ENCODE measurements around the gene ADAMTS13. TPM values are rescaled to one million over a fixed set of nuclear protein-coding genes. Genes with fewer than 3 reads are reported as not detected.

Gene ADAMTS13
- total RNA-seq, 1 donor from 2014 or later = 17.8 TPM

GRCh38 chr9:133472753-133473378, 50.7 kb downstream of the ADAMTS13 start:
- Mint-ChIP-seq H3K4me3 (ENCODE audit: low read depth) (no peak overlapping the region), H3K27me3 (peaks cover 2% of the 10 kb centered on the region), H3K9me3 (ENCODE audit: low read depth) (no peaks in the 10 kb centered on the region), H3K27ac (no peak overlapping the region), H3K36me3 (ENCODE audit: insufficient read depth) (no peaks in the 10 kb centered on the region), H3K4me1 (ENCODE audit: low read depth) (no peaks in the 10 kb centered on the region)
- DNase-seq (ENCODE audit: low spot score, unreplicated experiment) = no peak
- no peak for TF ChIP-seq CTCF (IDR thresholded peaks at IDR 0.05; ENCODE audit: unreplicated experiment)

- no peak overlapping the region for H3K4me3 Mint-ChIP-seq (ENCODE audit: low read depth)
- no peak for DNase-seq (ENCODE audit: low spot score, unreplicated experiment)
- no peak for TF ChIP-seq CTCF (IDR thresholded peaks at IDR 0.05; ENCODE audit: unreplicated experiment)
- no peaks in the 10 kb centered on the region for H3K9me3 Mint-ChIP-seq (ENCODE audit: low read depth)
- no peak overlapping the region for H3K27ac Mint-ChIP-seq
- no peaks in the 10 kb centered on the region for H3K36me3 Mint-ChIP-seq (ENCODE audit: insufficient read depth)
- H3K27me3 Mint-ChIP-seq = peaks cover 3% of the 10 kb centered on the region
- H3K4me1 Mint-ChIP-seq (ENCODE audit: low read depth) = no peaks in the 10 kb centered on the region
These were observed 51.6 kb downstream of the ADAMTS13 start for GRCh38 chr9:133473743-133474142.

GRCh38 chr9:133474215-133474614, 52.0 kb downstream of the ADAMTS13 start:
- Mint-ChIP-seq H3K4me1 (ENCODE audit: low read depth) (no peaks in the 10 kb centered on the region), H3K4me3 (ENCODE audit: low read depth) (no peak overlapping the region), H3K27ac (no peak overlapping the region), H3K9me3 (ENCODE audit: low read depth) (no peaks in the 10 kb centered on the region), H3K27me3 (peaks cover 3% of the 10 kb centered on the region), H3K36me3 (ENCODE audit: insufficient read depth) (no peaks in the 10 kb centered on the region)
- no peak for TF ChIP-seq CTCF (IDR thresholded peaks at IDR 0.05; ENCODE audit: unreplicated experiment)
- DNase-seq (ENCODE audit: low spot score, unreplicated experiment) = no peak

- DNase-seq (ENCODE audit: low spot score, unreplicated experiment) = no peak
- no peaks in the 10 kb centered on the region for H3K4me1 Mint-ChIP-seq (ENCODE audit: low read depth)
- H3K9me3 Mint-ChIP-seq (ENCODE audit: low read depth) = no peaks in the 10 kb centered on the region
- no peak overlapping the region for H3K27ac Mint-ChIP-seq
- H3K36me3 Mint-ChIP-seq (ENCODE audit: insufficient read depth) = no peaks in the 10 kb centered on the region
- H3K27me3 Mint-ChIP-seq = peaks cover 9% of the 10 kb centered on the region
- no peak for TF ChIP-seq CTCF (IDR thresholded peaks at IDR 0.05; ENCODE audit: unreplicated experiment)
- no peak overlapping the region for H3K4me3 Mint-ChIP-seq (ENCODE audit: low read depth)
These were observed 52.7 kb downstream of the ADAMTS13 start for GRCh38 chr9:133474853-133475252.

GRCh38 chr9:133475292-133476012, 53.3 kb downstream of the ADAMTS13 start:
- Mint-ChIP-seq H3K27ac (no peak overlapping the region), H3K4me1 (ENCODE audit: low read depth) (no peaks in the 10 kb centered on the region), H3K27me3 (peaks cover 12% of the 10 kb centered on the region), H3K4me3 (ENCODE audit: low read depth) (no peak overlapping the region), H3K9me3 (ENCODE audit: low read depth) (no peaks in the 10 kb centered on the region), H3K36me3 (ENCODE audit: insufficient read depth) (no peaks in the 10 kb centered on the region)
- no peak for DNase-seq (ENCODE audit: low spot score, unreplicated experiment)
- TF ChIP-seq CTCF (IDR thresholded peaks at IDR 0.05; ENCODE audit: unreplicated experiment) = no peak

All from progenitor cell of endocrine pancreas (in vitro differentiated cells).